Measurements from ENCODE around the gene COA3.

DNA sequence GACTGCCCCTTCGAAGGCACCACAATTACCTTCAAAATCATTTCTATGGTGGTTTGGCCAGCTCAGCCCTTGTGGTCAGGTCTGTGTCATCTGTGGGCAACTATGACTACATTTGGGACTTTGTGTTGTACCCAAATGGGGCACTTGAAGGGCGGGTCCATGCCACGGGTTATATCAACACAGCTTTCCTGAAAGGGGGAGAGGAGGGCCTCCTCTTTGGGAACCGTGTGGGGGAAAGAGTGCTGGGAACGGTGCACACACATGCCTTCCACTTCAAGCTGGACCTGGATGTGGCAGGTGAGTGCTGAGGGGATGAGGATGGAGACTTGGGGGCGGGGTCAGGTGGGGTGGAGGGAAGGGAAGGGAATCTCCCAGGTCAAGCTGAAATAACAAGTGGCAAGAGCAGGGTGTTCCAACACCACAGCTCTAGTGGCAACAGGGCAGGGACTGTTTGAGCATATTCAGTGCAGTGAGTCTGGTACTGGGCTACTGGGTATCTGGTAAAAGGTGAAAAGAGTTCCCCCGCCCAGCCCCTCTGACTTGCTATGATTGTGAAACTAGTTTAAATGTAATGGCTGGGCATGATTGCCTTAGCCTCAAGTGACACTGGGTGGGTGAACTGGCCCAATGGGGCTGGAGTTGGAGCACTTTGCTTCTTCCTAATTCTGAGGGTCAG lies 47.6 kb upstream of the COA3 start:
- TF ChIP-seq, protein P1, sequence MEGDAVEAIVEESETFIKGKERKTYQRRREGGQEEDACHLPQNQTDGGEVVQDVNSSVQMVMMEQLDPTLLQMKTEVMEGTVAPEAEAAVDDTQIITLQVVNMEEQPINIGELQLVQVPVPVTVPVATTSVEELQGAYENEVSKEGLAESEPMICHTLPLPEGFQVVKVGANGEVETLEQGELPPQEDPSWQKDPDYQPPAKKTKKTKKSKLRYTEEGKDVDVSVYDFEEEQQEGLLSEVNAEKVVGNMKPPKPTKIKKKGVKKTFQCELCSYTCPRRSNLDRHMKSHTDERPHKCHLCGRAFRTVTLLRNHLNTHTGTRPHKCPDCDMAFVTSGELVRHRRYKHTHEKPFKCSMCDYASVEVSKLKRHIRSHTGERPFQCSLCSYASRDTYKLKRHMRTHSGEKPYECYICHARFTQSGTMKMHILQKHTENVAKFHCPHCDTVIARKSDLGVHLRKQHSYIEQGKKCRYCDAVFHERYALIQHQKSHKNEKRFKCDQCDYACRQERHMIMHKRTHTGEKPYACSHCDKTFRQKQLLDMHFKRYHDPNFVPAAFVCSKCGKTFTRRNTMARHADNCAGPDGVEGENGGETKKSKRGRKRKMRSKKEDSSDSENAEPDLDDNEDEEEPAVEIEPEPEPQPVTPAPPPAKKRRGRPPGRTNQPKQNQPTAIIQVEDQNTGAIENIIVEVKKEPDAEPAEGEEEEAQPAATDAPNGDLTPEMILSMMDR (IDR thresholded peaks at IDR 0.05) = no peak
- no peak for TF ChIP-seq POLR2A (IDR thresholded peaks at IDR 0.05)

Measured in esophagus squamous epithelium (tissue), 4 donors.